IPS-NIHi7 (cell line): ENCODE data around the gene SDK2.

Experiments used
- DNase-seq: peaks from one replicate; pipeline ENCODE4 v3.0.0; 2012; ENCODE audit warnings: mixed read lengths; ENCODE audit errors: extremely low spot score

The SDK2 gene

DNA sequence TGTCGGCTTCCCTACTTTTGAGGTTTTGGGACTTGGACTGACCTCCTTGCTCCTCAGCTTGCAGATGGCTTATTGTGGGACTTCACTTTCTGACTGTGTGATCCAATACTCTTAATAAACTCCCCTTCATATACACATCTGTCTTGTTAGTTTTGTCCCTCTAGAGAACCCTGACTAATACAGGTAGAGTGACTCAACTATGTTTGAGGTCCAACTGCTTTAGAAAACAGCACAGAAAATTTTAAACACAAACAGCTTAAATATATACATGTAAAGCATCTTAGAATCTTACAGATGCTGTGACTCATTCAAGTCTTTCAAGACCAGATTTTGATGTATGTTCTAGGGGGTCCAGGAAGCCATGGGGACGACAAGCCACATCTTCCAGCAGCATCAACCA is 11.7 kb downstream of the SDK2 start:
- DNase-seq = no peak

DNA sequence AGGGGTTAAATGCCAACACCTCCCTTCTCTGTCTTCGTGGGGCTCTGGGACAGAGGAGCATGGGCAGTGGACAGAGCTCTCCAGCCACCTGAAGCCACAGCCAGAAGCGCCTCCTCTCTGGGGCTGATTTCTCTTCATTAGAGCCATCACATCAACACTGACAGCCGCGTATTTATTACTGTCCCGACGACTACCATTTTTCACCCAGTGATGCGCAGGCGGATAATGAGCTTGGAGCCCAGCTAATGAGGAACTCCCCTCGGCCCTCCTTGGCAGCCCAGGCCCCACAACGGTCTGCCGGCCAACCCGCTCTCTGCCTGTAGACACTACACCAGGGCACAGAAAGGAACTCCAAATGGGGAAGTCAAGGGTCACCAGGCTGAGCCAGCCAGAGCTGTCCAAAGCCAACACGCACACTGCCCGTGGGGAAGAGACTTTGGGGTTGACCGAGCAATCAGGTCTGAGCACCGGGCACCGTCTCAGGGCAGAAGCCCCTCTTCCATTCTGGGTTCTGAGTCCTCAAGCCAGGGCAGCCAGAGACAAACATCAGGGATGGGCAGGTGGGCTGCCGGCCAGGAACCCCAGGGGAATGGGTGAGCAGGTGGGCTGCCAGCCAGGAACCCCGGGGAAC is 13.2 kb downstream of the SDK2 start:
- no peak for DNase-seq

GRCh38 chr17:73630531-73630930 is 13.7 kb downstream of the SDK2 start:
- no peak for DNase-seq

GRCh38 chr17:73628642-73629552 is 15.3 kb downstream of the SDK2 start:
- no peak for DNase-seq

DNA sequence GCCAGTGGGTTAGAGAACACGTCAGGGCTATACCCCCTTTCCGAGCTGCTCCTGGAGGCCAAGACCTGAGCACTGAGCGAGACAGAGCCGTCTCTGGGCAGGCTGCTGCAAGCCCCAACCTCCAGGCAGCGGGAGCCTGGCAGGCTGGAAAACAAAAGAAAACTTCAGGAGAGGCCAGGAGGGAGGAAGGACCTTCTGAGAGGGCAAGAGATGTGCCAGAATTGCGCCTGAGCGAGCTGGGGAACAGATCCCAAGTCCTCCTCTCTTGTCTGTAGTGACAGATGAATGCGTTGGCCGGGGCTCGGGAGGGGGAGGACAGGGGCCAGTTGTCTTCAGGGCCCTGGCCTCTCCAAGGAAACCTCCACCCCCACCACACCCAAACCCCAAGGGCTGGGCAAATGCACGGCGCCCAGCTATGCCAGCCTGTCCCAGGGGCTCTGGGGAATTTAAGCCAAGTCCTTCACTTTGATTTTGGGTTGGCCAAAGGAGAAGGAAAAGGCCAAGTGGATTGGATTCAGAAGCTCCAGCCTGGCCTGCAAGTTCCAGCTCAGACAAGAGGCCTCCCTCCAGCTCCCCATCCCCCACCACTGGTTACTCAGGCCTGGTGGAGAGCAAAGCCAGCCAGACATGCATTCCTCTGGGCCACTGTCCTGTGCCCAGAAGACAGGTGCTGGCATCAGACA is 18.1 kb downstream of the SDK2 start:
- DNase-seq = no peak

- no peak for DNase-seq
Observed at GRCh38 chr17:73625006-73625405, 19.2 kb downstream of the SDK2 start.

DNA sequence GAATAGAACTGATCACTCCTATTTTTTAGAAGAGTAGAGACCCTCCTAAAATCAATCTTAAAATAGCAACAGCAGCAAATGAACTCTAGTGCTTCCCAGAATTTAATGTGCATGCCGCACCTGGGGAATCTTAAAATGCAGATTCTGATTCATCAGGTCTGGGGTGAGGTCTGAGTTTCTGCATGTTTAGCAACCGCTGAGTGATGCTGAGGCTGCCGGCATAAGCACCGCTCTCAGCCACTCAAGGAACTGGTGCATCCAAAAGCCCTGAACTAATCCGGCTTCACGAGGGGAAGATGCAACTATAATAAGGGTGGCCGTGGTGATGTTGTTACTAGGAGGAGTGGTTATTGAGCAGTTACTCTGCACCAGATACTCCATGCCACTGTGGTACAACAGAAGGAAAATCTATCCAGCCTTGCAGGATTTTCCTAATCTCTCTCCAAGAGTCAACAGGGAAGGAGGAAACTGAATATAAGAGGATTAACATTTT is 19.7 kb downstream of the SDK2 start:
- DNase-seq = no peak

- DNase-seq = no peak
Observed at GRCh38 chr17:73623818-73624217, 20.4 kb downstream of the SDK2 start.

- DNase-seq = no peak
Observed at GRCh38 chr17:73623247-73623646, 21.0 kb downstream of the SDK2 start.

- no peak for DNase-seq
Observed at GRCh38 chr17:73622381-73622780, 21.9 kb downstream of the SDK2 start.

DNA sequence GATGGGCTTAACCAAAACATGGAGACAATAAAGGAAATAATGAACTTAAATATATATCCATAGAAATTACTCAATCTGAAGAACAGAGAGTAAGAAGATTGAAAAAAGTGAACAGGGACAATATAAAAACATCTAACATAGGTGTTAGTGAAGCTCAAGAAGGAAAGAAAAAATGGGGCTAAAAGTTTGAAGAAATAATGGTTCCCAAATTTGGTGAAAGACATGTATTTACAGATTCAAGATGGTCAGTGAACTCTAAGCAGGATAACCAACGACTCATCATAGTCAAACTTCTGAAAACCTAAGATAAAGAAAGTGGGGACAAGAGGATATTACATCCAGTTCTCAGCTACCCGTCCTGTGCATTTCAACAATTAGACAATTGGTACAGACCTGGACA is 22.6 kb downstream of the SDK2 start:
- DNase-seq = no peak

- no peak for DNase-seq
Observed at GRCh38 chr17:73620414-73620813, 23.8 kb downstream of the SDK2 start.

GRCh38 chr17:73617501-73617900 is 26.7 kb downstream of the SDK2 start:
- DNase-seq = no peak

DNA sequence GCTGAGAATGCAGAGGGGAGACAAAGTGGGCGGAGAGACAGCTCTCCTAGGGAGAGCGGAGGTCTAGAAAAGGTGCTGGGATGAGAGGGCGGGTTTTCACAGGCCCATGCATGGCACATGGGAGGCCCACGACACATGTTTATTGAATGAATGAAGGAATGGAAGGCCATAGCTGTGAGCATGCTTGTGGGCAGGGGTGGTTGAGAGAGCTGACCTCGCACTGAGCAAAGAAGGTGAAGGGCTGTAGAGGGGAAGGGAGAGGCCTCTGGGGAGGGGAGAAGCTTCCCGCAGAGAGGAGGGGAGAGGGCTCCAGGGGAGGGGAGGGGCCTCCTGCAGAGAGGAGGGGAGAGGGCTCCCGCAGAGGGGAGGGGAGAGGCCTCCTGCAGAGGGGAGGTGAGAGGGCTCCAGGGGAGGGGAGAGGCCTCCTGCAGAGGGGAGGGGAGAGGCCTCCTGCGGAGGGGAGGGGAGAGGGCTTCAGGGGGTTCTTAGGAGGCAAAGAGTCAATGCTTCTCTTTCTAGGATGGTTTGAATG is 27.3 kb downstream of the SDK2 start:
- no peak for DNase-seq

- DNase-seq = no peak
Observed at GRCh38 chr17:73616120-73616872, 27.9 kb downstream of the SDK2 start.

DNA sequence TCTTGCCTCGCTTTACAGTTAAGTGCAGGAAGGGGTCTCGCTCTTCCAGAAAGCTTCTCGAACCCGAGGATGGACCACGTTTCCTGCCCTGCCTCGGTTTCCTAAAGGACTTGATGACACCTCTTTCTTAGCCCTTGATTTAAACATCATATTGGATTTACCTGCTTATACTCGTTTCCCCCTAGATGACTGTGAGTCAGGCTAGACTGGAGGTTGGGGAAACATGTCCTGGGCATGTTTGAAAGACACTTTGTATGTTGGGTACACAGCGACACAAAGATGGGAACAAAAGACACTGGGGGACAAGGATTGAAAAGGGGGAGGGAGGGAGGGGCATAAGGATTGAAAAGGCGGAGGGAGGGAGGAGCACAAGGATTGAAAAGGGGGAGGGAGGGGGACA is 30.0 kb downstream of the SDK2 start:
- DNase-seq = no peak

DNA sequence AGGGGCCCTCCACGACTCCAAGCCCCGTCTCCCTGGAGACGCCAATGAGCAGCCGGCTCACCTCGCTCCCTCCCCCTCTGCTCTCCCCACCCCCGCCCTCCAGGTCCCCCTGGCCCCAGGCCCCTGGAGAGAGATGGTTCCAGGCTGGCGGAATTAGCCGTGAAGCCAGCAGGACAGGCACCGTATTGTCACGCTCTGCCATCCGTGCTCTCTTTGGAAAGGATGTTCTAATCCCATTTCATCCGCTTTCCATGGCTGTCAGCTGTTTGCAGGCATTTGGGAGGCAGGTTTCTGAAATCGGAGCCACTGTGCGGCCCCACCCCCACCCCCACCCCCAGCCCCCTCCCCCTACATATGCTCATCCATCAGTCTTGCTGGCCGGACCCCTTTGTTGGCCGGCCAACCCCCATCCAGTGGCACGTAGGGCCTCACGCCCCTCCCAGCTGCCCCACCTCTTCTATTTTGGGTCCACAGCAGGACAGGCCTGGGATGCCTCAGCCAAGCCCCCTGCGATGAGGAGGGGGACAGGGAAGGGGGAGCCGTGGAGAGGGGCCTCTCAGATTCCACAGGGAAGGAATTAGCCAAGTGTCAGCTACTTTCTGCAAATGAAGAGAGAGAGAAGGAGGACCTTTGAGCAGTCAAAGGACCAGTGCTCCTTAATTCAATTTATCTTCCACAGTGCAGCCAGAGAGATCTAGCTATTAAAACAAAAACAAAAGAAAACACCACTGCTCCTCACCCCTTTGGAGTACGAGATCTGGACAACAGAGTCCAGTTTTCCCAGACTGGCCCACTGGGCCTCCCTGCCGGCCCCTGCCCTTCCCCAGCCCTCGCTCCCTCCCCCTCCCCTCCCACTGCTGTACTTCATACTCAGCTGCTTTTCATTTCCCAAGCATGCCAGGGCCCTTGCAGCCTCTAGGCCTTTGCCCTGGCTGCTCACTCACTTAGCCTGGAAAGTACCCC is 30.7 kb downstream of the SDK2 start:
- DNase-seq = peak; percentile 81

DNA sequence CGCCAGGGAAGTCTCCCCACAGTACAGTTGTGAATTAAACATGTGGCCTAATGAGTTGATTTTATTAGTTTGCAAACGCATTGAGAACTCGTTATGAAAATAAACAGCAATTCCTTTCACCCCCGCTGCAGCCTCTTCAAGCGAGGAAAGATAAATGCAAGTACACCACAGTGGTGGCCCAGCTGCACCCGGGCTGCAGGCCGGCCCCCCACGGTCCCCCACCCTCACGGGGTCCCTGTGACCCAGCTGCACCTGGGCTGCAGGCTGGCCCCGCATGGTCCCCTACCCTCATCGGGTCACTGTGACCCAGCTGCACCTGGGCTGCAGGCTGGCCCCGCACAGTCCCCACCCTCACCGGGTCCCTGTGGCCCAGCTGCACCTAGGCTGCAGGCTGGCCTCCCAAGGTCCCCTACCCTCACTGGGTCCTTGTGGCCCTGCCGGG is 32.2 kb downstream of the SDK2 start:
- DNase-seq = no peak

DNA sequence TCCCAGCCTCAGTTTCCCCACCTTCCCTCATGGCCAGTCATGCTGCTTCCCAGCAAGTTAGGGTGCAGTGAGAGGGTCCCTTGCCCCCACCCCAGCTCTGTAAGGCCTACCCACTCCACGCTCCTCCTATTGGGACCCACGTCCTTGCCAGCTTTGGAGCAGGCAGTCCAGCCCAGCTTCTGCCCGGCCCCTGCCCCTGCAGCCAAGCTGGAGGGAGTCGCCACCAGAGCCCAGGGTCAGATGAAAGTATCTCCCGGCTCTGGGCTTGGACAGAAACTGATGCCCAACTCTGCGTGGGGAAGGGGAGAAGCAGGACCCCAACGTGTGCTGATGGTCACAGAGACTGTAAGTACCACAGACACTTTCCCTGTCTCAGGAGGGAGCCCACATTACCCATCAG is 32.6 kb downstream of the SDK2 start:
- no peak for DNase-seq

DNA sequence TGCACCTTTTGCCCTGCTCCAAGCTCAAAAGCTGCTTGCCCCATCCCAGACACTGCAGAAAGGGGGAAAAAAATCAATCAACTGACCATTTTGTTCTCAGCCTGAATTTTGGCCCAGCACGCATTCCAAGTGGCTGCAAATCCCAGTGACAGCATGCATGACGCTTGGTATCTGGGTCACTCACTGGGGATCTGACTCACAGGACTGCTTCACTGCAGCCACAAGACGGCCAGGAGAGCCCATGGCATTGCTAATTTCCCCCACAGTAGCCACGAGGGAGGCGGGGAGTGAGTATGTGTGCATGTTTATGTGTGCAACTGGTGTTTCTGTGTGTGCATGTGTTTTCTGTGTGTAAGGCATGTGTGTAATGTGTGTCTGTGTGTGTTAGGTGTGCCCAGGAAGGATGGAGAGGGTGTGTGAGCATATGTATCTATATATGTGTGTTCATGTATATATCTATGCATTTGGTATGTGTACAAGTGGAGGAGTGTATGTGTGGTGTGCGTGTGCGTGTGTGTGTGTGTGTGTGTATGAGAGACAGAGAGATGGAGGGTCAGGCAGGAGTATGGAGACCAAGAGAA is 33.8 kb downstream of the SDK2 start:
- no peak for DNase-seq
